Mesenteric fat pad (tissue), 1 donor: ENCODE data around the gene KCNG3. TPM values are rescaled to one million over a fixed set of nuclear protein-coding genes. Genes with fewer than 3 reads are reported as not detected.

ENCODE experiments used
- DNase-seq: peaks from one replicate; pipeline ENCODE4 v3.0.0-alpha.2; 2020; ENCODE audit warnings: low spot score
- total RNA-seq: library from RNA; stranded (reverse); fragmentation: NEBNext Ultra II Directional; extraction: Animal tissue kit (Norgen Biotek cat#: 25700); gene quantifications from one replicate; pipeline ENCODE4 v1.2.1, GENCODE V29; 2021
- donor health status: DM: yes; HTN: yes; CAD: no.

KCNG3 gene
- total RNA-seq, 1 donor from 2014 or later: not detected

GRCh38 chr2:42486145-42486906 is 7.5 kb downstream of the KCNG3 start:
- DNase-seq: no peak

- DNase-seq: no peak
Observed at GRCh38 chr2:42480402-42480801, 13.4 kb downstream of the KCNG3 start.

GRCh38 chr2:42474765-42475454 is 18.9 kb downstream of the KCNG3 start:
- no peak for DNase-seq

- DNase-seq: no peak
Observed at GRCh38 chr2:42470706-42471105, 23.1 kb downstream of the KCNG3 start.

GRCh38 chr2:42464631-42465030 is 29.2 kb downstream of the KCNG3 start:
- no peak for DNase-seq

GRCh38 chr2:42463570-42463969 is 30.2 kb downstream of the KCNG3 start:
- DNase-seq: no peak

- no peak for DNase-seq
Observed at GRCh38 chr2:42459296-42459695, 34.5 kb downstream of the KCNG3 start.

- DNase-seq: no peak
Observed at GRCh38 chr2:42458396-42458795, 35.4 kb downstream of the KCNG3 start.

GRCh38 chr2:42457011-42457410 is 36.8 kb downstream of the KCNG3 start:
- DNase-seq: no peak

GRCh38 chr2:42456126-42456839 is 37.5 kb downstream of the KCNG3 start:
- DNase-seq: no peak

GRCh38 chr2:42452545-42452944 is 41.2 kb downstream of the KCNG3 start:
- no peak for DNase-seq

GRCh38 chr2:42450136-42450535 is 43.6 kb downstream of the KCNG3 start:
- DNase-seq: no peak

GRCh38 chr2:42449163-42450087 is 44.4 kb downstream of the KCNG3 start:
- no peak for DNase-seq

- no peak for DNase-seq
Observed at GRCh38 chr2:42448163-42448562, 45.6 kb downstream of the KCNG3 start.

GRCh38 chr2:42446503-42447271 is 47.1 kb downstream of the KCNG3 start:
- no peak for DNase-seq

GRCh38 chr2:42443718-42444399 is 49.9 kb downstream of the KCNG3 start:
- no peak for DNase-seq

GRCh38 chr2:42442774-42443173 is 51.0 kb downstream of the KCNG3 start:
- no peak for DNase-seq

- no peak for DNase-seq
Observed at GRCh38 chr2:42438685-42439084, 55.1 kb downstream of the KCNG3 start.

- DNase-seq: no peak
Observed at GRCh38 chr2:42436370-42436769, 57.4 kb downstream of the KCNG3 start.

GRCh38 chr2:42435628-42436027 is 58.2 kb downstream of the KCNG3 start:
- no peak for DNase-seq
